SH-SY5Y (cell line): ENCODE measurements around the gene PRAC2.

Source experiments
- GATA2 ChIP-seq: IDR thresholded peaks from 2 replicates; pipeline ENCODE4 v1.6.1; 2011; ENCODE audit warnings: mild to moderate bottlenecking, low read depth, low read length
- GATA3 ChIP-seq: IDR thresholded peaks from 2 replicates; pipeline ENCODE4 v1.6.1; 2011; ENCODE audit warnings: low read depth, mild to moderate bottlenecking, low read length, moderate library complexity

GRCh38 chr17:48756830-48757251, 33.9 kb downstream of the PRAC2 start:
- TF ChIP-seq GATA2 = no peak
- TF ChIP-seq GATA3 = no peak
